Left lung (tissue), 10 donors: ENCODE results near the gene ETFB. TPM values are rescaled to one million over a fixed set of nuclear protein-coding genes. Genes with fewer than 3 reads are reported as not detected.

Source experiments
- ATAC-seq: fragments of 200-7000 bp; cut with Tn5 transposase; one replicate; pipeline ENCODE4 v1.9.1; 2020; ENCODE audit warnings: moderate library complexity
- DNase-seq, 4 donors: peaks; one replicate each; pipeline ENCODE4 v3.0.0-alpha.2; 2013 to 2020
- H3K27ac ChIP-seq, 2 donors: fragments of 200-600 bp; sonication (generic) in 1 of 2; one replicate each; pipeline versions ENCODE4 v1.5.0 to v1.8.0; 2020 to 2021
- H3K27me3 ChIP-seq, 2 donors: fragments of 200-600 bp; sonication (generic) in 1 of 2; one replicate each; pipeline versions ENCODE4 v1.5.0 to v1.8.0; 2020 to 2021
- H3K36me3 ChIP-seq, 2 donors: fragments of 200-600 bp; sonication (generic) in 1 of 2; one replicate each; pipeline versions ENCODE4 v1.5.0 to v1.8.0; 2020 to 2021
- H3K4me1 ChIP-seq, 2 donors: fragments of 200-600 bp; one replicate each; pipeline ENCODE4 v1.8.0; 2021
- H3K4me3 ChIP-seq, 2 donors: fragments of 200-600 bp; sonication (generic) in 1 of 2; one replicate each; pipeline versions ENCODE4 v1.5.0 to v1.8.0; 2020 to 2021; ENCODE audit warnings: mild to moderate bottlenecking in 1 of 2
- H3K9me3 ChIP-seq, 2 donors: fragments of 200-600 bp; sonication (generic) in 1 of 2; one replicate each; pipeline versions ENCODE4 v1.5.0 to v1.8.0; 2020 to 2021
- CTCF ChIP-seq, 2 donors: fragments of 200-600 bp; sonication (generic) in 1 of 2; IDR thresholded peaks; one replicate each; pipeline versions ENCODE4 v1.5.0 to v1.8.0; 2021; ENCODE audit warnings: antibody characterized with exemption in 2 of 2
- intact Hi-C, 2 donors: fragments of 100-400 bp; cut with DNase I; formaldehyde crosslinking; loops; one replicate each; pipeline versions ENCODE4 v1.11.2 to v1.14.2; 2022
- polyA plus RNA-seq, 6 donors: library from polyadenylated mRNA; unstranded; fragments of 120-200 nt; gene quantifications; one replicate each; pipeline ENCODE4 v1.2.1, GENCODE V29; 2013; ENCODE audit not compliant: insufficient read length in 6 of 6
- total RNA-seq, 2 donors: library from RNA; stranded (reverse); fragmentation: NEBNext Ultra II Directional; extraction: Animal tissue kit (Norgen Biotek cat#: 25700); gene quantifications; one replicate each; pipeline ENCODE4 v1.2.1, GENCODE V29; 2021
- donor health status: DM: no; HTN: yes; CAD: no.
- donor health status: DM: no; HTN: no; CAD: no.

ETFB gene
- total and polyA plus RNA-seq, 8 donors = 41.5 to 89.6 (median 47.9) TPM

GRCh38 chr19:51365211-51365964 lies 800 bp downstream of the ETFB start:
- intact Hi-C loops = no loop called here
- no peaks in the 10 kb centered on the region for H3K36me3 ChIP-seq
- peak overlapping the region; percentile 52 to 65 for H3K4me3 ChIP-seq
- DNase-seq = peak in 1 of 4 donors; percentile 29
- ATAC-seq = peak; percentile 6
- no peak for TF ChIP-seq CTCF (IDR thresholded peaks at IDR 0.05)
- peak overlapping the region; percentile 95 for H3K27ac ChIP-seq
- no peaks in the 10 kb centered on the region for H3K9me3 ChIP-seq
- H3K27me3 ChIP-seq = no peaks in the 10 kb centered on the region
- H3K4me1 ChIP-seq = peaks cover 0 to 48% of the 10 kb centered on the region in 2 donors

- no peak overlapping the region for H3K27ac ChIP-seq
- ATAC-seq (no peak), DNase-seq (no peak)
- H3K4me1 ChIP-seq = peaks cover 0 to 45% of the 10 kb centered on the region in 2 donors
- intact Hi-C loops = no loop called here
- no peak overlapping the region for H3K4me3 ChIP-seq
- TF ChIP-seq CTCF (IDR thresholded peaks at IDR 0.05) = no peak
- no peaks in the 10 kb centered on the region for H3K27me3 ChIP-seq
- no peaks in the 10 kb centered on the region for H3K36me3 ChIP-seq
- H3K9me3 ChIP-seq = no peaks in the 10 kb centered on the region
These were observed 1.7 kb downstream of the ETFB start for GRCh38 chr19:51364200-51365106.

- no peaks in the 10 kb centered on the region for H3K36me3 ChIP-seq
- DNase-seq (no peak), ATAC-seq (no peak)
- no peak overlapping the region for H3K4me3 ChIP-seq
- H3K27ac ChIP-seq = no peak overlapping the region
- peaks cover 0 to 36% of the 10 kb centered on the region in 2 donors for H3K4me1 ChIP-seq
- no peaks in the 10 kb centered on the region for H3K27me3 ChIP-seq
- TF ChIP-seq CTCF (IDR thresholded peaks at IDR 0.05) = no peak
- intact Hi-C loops = no loop called here
- no peaks in the 10 kb centered on the region for H3K9me3 ChIP-seq
These were observed 4.9 kb downstream of the ETFB start for GRCh38 chr19:51361239-51361638.

- H3K27me3 ChIP-seq = no peaks in the 10 kb centered on the region
- TF ChIP-seq CTCF (IDR thresholded peaks at IDR 0.05) = no peak
- DNase-seq (peak in 1 of 4 donors; percentile 57), ATAC-seq (peak; percentile 44)
- H3K4me3 ChIP-seq = no peak overlapping the region
- no peak overlapping the region for H3K27ac ChIP-seq
- intact Hi-C loops = no loop called here
- H3K36me3 ChIP-seq = no peaks in the 10 kb centered on the region
- H3K9me3 ChIP-seq = no peaks in the 10 kb centered on the region
- H3K4me1 ChIP-seq = peaks cover 0 to 20% of the 10 kb centered on the region in 2 donors
These were observed 6.9 kb downstream of the ETFB start for GRCh38 chr19:51359294-51359693.

- ATAC-seq = no peak
These were observed 8.2 kb downstream of the ETFB start for GRCh38 chr19:51357952-51358351.

More at GRCh38 chr19:51357952-51358351, 8.2 kb downstream of the ETFB start:
- no peak for TF ChIP-seq CTCF (IDR thresholded peaks at IDR 0.05)
- intact Hi-C loops = no loop called here
- Histone ChIP-seq H3K27me3 (no peaks in the 10 kb centered on the region), H3K9me3 (no peaks in the 10 kb centered on the region), H3K4me3 (no peak overlapping the region), H3K4me1 (peaks cover 0 to 8% of the 10 kb centered on the region in 2 donors), H3K36me3 (peaks cover 0 to 2% of the 10 kb centered on the region in 2 donors), H3K27ac (no peak overlapping the region)
- no peak for DNase-seq
